NCI-H1105 (cell line): Measurements from ENCODE around the gene HIVEP3.

Source experiments
- DNase-seq: peaks from one replicate; lab custom pipeline; 2025; lab: John Stamatoyannopoulos, UW

Gene HIVEP3

DNA sequence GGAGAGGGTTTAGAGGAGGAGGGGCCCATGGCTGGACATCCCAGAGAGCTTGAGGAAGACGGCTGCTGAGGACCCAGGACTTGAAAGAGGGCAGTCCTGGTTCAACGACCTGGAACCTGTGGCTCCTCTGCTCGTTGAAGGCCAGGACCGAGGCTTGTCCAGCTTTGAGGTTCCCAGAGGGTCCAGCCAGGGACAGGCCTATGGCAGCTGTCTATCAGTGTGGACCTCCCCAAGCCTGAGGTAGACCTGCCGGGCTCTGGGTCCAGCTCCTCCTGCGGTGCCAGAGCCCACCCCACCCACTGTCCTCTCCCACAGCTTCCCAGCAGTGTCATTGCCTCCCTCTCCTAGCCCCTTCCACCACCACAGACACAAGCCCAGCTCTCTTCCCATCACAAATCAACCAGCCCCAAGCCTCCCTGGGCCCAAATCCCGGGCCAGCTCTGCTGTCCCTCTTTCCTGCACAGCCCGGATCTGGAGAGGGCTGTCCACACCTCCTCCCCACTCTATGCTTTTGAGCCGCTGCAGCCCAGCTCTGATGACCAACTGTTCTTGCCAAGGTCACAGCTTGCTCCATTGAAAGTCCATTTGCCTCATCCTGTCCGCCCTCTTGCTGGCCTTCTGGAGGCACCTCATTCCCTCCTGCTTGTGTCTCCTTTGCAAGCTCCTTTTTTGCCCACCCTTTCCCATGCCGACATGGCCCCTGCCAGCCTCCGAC lies 385.5 kb downstream of the HIVEP3 start:
- DNase-seq = no peak

GRCh38 chr1:41532206-41532975 lies 386.3 kb downstream of the HIVEP3 start:
- DNase-seq = no peak

GRCh38 chr1:41530411-41530810 lies 388.3 kb downstream of the HIVEP3 start:
- DNase-seq = no peak

- no peak for DNase-seq
These were observed 388.9 kb downstream of the HIVEP3 start for GRCh38 chr1:41529621-41530395.

DNA sequence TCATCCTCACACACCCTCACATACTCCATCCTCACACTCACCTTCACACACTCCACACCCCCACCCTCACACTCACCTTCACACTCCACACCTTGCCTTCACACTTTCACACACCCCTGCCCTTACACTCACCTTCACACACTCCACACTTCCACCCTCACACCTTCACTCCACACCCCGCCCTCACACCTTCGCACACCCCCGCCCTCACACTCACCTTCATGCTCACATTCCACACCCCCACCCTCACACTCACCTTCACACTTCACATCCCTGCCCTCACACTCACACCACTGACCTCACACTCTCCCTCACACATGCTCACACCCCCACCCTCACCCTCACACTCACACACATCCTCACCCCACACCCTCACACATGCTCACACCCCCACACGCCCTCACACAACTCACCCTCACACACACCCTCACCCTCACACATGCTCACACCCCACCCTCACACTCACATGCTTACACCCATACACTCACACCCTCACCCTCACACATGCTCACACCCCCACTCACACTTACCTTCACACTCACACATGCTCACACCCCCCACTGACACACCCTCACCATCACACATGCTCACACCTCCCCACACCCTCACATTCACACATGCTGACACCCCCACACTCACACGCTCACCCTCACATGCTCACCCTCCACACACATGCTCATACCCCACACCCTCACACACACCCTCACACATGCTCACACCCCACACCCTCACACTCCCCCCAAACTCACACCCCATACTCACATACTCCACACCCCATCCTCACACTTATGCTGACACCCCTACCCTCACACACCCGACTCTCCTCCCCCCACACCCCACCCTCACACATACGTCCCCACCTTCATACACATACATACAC lies 389.8 kb downstream of the HIVEP3 start:
- DNase-seq = no peak

- DNase-seq = no peak
These were observed 390.6 kb downstream of the HIVEP3 start for GRCh38 chr1:41528106-41528505.

DNA sequence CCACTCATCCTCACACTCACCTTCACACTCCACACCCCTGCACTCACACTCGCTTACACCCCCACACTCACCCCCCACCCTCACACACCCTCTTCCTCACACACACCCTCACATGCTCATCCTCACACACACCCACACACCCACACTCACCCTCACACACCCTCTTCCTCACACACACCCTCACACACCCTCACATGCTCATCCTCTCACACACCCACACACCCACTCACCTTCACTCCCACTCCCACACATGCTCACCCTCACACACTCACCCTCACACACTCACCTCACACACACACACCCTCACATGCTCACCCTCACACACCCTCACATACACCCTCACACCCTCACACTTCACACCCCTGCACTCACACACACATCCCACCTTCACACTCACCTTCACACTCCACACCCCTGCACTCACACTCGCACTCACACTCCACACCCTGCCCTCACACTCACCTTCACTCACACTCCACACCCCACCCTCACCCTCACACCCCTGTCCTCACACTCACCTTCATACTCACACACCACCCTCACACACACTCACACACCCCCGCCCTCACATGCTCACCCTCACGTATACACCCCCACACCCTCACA lies 391.7 kb downstream of the HIVEP3 start:
- DNase-seq = no peak

DNA sequence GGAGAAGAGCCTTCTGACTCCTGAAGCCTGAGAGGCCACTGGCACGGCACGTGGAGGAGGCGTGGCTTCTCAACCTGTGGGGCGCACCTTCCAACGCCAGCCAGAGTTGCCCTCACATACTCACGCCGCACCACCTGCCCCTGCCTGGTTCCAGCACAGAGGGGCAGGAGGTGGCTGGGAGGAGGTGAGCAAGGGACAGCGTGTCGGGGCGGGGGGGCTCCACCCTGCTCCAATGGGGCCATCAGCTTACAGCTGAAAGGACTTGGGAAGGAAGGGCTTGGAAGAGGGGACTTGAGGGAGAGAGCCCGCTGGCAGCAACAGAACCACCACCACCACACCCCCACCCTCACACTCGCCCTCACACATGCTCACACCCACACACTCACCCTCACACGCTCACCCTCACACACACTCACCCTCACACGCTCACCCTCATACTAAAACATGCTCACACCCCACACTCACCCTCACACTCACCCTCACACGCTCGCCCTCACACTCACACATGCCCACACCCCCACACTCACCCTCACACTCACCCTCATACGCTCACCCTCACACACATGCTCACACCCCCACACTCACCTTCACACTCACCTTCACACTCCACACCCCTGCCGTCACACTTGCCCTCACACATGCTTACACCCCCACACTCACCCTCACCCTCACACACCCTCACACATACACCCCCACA lies 392.7 kb downstream of the HIVEP3 start:
- peak; percentile 29 for DNase-seq

GRCh38 chr1:41524676-41525675 lies 393.7 kb downstream of the HIVEP3 start:
- no peak for DNase-seq

GRCh38 chr1:41523949-41524675 lies 394.6 kb downstream of the HIVEP3 start:
- no peak for DNase-seq

- no peak for DNase-seq
These were observed 395.7 kb downstream of the HIVEP3 start for GRCh38 chr1:41523071-41523470.

DNA sequence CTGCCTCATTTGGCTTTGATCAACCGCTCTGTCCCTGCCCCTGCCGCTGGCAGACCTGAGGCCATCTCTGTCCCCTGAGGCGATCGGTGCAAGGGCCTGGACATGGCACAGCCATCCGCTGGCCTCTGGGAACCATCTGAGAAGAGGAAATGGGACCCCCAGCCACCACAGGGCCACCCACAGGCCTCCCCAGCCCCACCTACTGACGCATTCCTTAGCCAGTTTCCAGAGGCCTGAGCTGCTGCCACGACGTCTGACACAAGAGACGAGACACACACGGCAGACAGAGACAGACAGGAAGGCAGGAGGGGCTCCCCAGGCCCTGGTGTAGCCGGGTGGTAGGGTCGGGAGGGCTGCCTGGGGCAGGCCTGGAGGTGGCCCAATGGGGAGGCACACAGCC lies 397.0 kb downstream of the HIVEP3 start:
- DNase-seq = no peak

DNA sequence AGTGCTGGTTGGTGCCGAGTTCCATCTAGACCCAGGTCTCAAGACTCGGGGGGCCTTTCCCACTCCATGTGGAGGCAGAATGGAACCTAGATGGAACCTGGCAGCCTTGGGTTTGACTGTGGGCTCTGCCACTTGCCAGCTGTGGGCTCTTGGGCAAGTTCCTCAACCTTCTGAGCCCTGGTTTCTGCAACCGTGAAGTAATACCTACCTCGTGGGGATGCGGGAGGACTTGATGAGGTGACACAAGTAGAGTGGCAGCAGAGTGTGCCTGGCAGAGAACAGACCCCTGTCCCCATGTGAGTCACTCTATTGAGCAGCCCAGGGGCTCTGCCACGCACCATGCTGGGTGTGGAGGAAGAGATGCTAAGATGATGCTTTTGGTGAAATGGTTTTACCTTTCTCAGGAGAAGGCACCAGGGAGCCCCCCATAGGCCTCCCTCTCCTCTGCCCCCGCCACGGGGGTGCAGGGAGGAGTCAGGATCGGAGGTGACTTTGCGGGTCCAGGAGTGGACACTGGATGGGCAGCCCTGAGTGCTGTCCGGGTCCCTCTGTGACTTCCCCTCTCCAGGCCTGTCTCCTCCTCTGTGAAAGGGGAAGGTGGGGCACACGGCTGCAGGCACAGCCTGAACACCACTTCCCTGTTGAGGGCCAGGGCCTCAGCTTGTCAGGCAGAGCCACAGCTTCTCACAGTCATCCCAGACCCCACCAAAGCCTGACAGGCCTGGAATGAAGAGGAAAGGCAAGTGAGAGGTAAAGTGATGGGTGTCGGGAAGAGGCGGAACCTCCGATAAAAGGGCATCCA lies 397.6 kb downstream of the HIVEP3 start:
- DNase-seq = no peak

GRCh38 chr1:41519667-41520066 lies 399.1 kb downstream of the HIVEP3 start:
- DNase-seq = no peak

DNA sequence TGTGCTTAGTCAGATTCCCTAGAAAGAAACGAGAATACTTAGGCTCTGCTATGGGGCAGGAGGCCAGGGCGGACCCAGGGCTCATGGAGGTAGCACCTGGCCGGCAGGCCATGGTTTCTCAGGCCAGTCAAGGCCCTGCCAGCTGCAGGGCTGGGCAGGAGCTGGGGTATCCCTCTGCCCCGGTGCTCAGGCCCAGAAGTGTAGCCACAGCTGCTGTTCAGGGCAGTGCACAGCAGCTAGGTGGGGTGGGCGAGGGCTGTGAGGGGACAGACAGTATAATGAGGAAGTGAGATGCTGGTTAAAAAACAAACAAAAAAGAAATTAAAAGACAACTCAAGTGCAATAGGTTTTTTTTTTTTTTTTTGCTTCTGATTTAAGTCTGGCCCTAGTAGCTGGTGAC lies 400.3 kb downstream of the HIVEP3 start:
- no peak for DNase-seq

- DNase-seq = peak; percentile 24
These were observed 401.7 kb downstream of the HIVEP3 start for GRCh38 chr1:41517062-41517438.

GRCh38 chr1:41516168-41517061 lies 402.3 kb downstream of the HIVEP3 start:
- DNase-seq = peak; percentile 84
